Measurements from ENCODE around the gene CCDC158.
"Not testable (repeated sequence)": the region's sequence is repeated elsewhere in the genome, so short reads cannot be mapped to it uniquely, and the experiment has no call there.

Gene CCDC158

GRCh38 chr4:76307660-76308014 is 113.3 kb downstream of the CCDC158 start:
- DNase-seq: no peak

- DNase-seq: no peak
These were observed 113.9 kb downstream of the CCDC158 start for GRCh38 chr4:76306882-76307659.

GRCh38 chr4:76305971-76306881 is 114.7 kb downstream of the CCDC158 start, which contains the start of gene STBD1:
Gene STBD1 (plus strand): TSS chr4:76306733. CDS start chr4:76306770, 37 bp downstream.
- DNase-seq: peak; percentile 13

GRCh38 chr4:76305033-76305687 is 115.8 kb downstream of the CCDC158 start:
- DNase-seq: no peak

- no peak for DNase-seq
These were observed 118.0 kb downstream of the CCDC158 start for GRCh38 chr4:76302826-76303438.

- DNase-seq: no peak
These were observed 119.2 kb downstream of the CCDC158 start for GRCh38 chr4:76301775-76302162.

- DNase-seq: no peak
These were observed 119.7 kb downstream of the CCDC158 start for GRCh38 chr4:76301068-76301774.

- no peak for DNase-seq
These were observed 120.9 kb downstream of the CCDC158 start for GRCh38 chr4:76300012-76300411.

- DNase-seq: no peak
These were observed 122.7 kb downstream of the CCDC158 start for GRCh38 chr4:76298227-76298626.

GRCh38 chr4:76296286-76296820 is 124.6 kb downstream of the CCDC158 start:
- no peak for DNase-seq

- no peak for DNase-seq
These were observed 127.2 kb downstream of the CCDC158 start for GRCh38 chr4:76293772-76294171.

- DNase-seq: no peak
These were observed 128.2 kb downstream of the CCDC158 start for GRCh38 chr4:76292730-76293129.

- not testable (repeated sequence) for DNase-seq
These were observed 133.1 kb downstream of the CCDC158 start for GRCh38 chr4:76287811-76288210.

GRCh38 chr4:76283900-76284299 is 137.0 kb downstream of the CCDC158 start:
- DNase-seq: no peak

GRCh38 chr4:76282941-76283689 is 137.8 kb downstream of the CCDC158 start:
- DNase-seq: no peak

GRCh38 chr4:76281594-76281993 is 139.3 kb downstream of the CCDC158 start:
- DNase-seq: not testable (repeated sequence)

- no peak for DNase-seq
These were observed 140.2 kb downstream of the CCDC158 start for GRCh38 chr4:76280488-76281441.

GRCh38 chr4:76279462-76279861 is 141.5 kb downstream of the CCDC158 start:
- no peak for DNase-seq

- no peak for DNase-seq
These were observed 142.4 kb downstream of the CCDC158 start for GRCh38 chr4:76278583-76278982.

- DNase-seq: no peak
These were observed 143.3 kb downstream of the CCDC158 start for GRCh38 chr4:76277667-76278066.

All from cortex of kidney (tissue), 1 donor.